Measurements from ENCODE around the gene GALNT14.

Gene GALNT14

DNA sequence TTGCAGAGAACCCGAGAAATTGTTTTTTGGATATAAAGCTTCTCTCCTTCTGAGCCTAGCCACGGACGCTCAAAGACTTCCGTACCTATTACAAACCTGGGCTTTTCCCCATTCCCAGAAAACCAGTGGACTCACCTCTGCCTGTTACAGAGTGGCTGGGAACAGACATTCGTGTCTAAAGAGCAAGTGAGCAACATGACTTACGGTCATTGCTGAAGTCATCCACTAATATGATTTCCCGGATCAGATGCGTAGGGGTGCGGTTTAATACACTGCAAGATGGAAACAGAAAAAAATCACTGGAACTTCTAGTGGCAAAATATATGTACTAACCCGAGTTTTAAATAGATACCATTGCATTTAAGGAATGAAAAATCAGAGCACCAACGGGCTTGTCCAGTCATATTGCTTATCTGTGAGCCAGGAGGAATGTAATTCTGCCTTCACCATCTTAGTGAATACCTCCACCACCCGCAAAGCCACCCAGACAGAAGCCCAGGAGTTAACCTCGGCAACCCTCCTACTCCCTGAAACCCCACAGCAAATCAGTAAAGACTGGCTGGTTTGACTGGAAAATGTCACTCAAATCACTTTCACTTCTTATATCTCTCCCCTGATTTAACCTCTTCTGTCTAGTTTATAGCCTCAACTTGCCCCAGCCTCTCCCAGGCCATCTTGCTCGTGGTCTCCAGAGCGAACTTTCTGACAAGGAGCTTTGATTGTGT lies 179.9 kb downstream of the GALNT14 start:
- DNase-seq (ENCODE audit: low read depth): no peak
- no peak overlapping the region for H3K4me3 ChIP-seq (replicated peaks; ENCODE audit: low read depth, low read length)
- no peak for TF ChIP-seq CTCF (IDR thresholded peaks at IDR 0.05; ENCODE audit: low read length, missing control alignments)

DNA sequence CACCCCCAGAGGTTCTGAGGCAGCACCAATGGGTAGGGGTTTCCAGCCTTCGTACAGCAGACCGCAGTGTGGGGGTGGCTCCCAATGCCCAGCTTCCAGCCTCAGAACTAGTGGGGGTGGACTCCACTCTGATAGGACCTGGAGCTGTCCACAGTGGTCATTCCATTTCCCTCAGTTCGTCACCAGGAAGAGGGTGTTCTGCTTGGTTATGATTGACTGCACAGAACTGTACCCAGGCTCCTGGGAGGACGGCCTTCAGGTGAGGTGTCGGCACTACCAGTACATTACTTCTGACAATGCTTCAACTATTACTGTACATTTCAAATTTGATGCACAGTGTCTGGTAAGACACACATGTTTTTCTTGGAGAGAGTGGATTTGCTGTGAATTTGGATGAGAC lies 180.6 kb downstream of the GALNT14 start:
- TF ChIP-seq CTCF (IDR thresholded peaks at IDR 0.05; ENCODE audit: low read length, missing control alignments): no peak
- H3K4me3 ChIP-seq (replicated peaks; ENCODE audit: low read depth, low read length): no peak overlapping the region
- no peak for DNase-seq (ENCODE audit: low read depth)

DNA sequence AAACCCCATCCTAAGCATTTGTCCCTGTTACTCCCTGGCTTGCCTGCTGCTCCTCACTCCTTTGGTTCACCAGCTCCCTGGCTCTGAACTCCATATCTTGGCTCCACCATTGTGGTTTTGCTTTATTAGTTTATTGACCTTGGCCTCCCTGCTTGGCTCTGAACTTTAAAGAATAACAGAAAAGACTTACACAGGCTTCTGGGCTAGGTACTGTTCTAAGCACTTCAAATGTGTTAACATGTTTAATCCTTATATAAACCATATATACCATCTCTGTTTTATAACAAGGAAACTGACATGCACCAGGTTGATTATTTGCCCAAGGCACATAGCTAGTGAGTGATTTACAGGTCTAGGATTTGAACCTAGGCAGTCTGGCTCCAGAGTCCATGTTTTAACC lies 181.2 kb downstream of the GALNT14 start:
- H3K4me3 ChIP-seq (replicated peaks; ENCODE audit: low read depth, low read length): no peak overlapping the region
- TF ChIP-seq CTCF (IDR thresholded peaks at IDR 0.05; ENCODE audit: low read length, missing control alignments): no peak
- no peak for DNase-seq (ENCODE audit: low read depth)

DNA sequence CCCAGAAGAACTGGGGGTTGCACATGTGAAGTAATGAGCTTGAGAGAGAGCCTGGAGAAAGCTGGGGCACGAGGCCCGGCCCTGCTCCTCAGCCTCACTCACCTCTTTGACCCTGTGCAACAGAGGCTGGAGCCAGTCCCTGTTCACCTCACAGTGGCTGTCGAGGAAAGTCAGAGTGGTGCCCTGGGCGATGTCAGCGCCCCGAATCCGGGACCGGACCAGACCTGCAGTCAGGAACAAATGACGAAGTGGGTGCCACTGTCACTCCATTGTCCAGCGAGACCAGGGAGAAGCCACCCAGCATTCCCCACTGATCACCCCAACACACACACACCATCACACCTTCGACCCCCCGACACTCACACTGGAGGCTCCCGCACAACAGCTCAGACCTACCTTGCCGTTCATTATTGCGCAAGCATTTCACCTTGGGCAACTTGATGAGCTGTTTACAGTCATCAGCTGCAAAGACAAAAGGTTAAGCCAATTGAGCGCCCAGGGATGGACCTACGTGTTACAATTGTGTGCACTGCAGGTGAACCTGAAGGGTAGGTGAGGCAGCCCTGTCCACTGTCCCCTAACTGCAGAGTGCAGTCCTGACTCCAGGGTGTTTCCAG lies 182.6 kb downstream of the GALNT14 start:
- no peak for DNase-seq (ENCODE audit: low read depth)
- H3K4me3 ChIP-seq (replicated peaks; ENCODE audit: low read depth, low read length): no peak overlapping the region
- no peak for TF ChIP-seq CTCF (IDR thresholded peaks at IDR 0.05; ENCODE audit: low read length, missing control alignments)

DNA sequence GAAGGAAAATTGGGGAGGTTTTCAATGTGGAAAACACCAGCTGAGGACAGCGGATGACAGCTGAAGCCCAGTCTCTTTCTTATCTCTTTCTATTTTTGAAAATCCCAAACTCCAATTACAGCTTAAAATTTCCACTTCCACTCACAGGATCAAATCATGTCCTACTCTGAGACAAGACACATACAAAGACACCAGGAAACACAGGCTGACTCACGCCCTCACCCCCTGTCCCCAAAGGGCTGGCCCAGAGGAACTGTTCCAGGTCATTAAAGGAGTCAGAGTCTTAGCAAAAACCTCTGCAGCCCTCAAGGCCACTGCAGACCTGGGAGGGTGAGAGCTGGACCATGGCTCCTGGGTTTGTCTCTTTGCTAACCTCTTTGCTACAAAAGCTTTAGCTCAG lies 187.9 kb downstream of the GALNT14 start:
- no peak for DNase-seq (ENCODE audit: low read depth)
- TF ChIP-seq CTCF (IDR thresholded peaks at IDR 0.05; ENCODE audit: low read length, missing control alignments): no peak
- no peak overlapping the region for H3K4me3 ChIP-seq (replicated peaks; ENCODE audit: low read depth, low read length)

- no peak for DNase-seq (ENCODE audit: low read depth)
- TF ChIP-seq CTCF (IDR thresholded peaks at IDR 0.05; ENCODE audit: low read length, missing control alignments): no peak
- H3K4me3 ChIP-seq (replicated peaks; ENCODE audit: low read depth, low read length): no peak overlapping the region
Observed at GRCh38 chr2:30949435-30949834, 188.8 kb downstream of the GALNT14 start.

DNA sequence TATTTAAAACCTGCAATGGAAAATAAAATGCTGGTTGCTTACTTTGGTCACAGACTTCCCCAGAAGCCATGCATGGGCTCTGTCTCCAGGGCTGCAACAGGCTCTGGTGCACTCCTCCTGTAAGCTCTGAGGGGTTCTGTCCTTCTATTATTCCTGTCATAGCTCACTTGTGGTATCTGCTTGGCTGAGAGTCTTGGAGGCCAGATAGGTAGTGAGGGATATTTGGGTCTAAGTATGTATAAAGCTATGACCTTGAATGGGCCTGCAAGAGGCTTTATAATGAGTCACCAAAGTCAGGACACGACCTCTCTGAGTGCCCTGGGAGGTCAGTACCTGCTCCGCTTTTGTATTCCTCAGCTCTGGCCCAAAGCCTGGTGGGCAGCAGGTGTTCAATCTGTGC lies 189.4 kb downstream of the GALNT14 start:
- no peak overlapping the region for H3K4me3 ChIP-seq (replicated peaks; ENCODE audit: low read depth, low read length)
- no peak for DNase-seq (ENCODE audit: low read depth)
- TF ChIP-seq CTCF (IDR thresholded peaks at IDR 0.05; ENCODE audit: low read length, missing control alignments): no peak

Measured in fibroblast of pulmonary artery (primary cell).